Ovary (tissue), 3 donors: ENCODE data around the gene SP6.

Source experiments
- CTCF ChIP-seq, 3 donors: fragments of 450-650 bp in 2 of 3; fragments of 200-600 bp in 1 of 3; IDR thresholded peaks; one replicate each; pipeline versions ENCODE4 v1.5.1 to v1.8.0; 2016 to 2022; ENCODE audit warnings: antibody characterized with exemption in 3 of 3, mild to moderate bottlenecking in 1 of 3
- EP300 ChIP-seq: sonication (generic); formaldehyde crosslinking; IDR thresholded peaks from one replicate; pipeline ENCODE4 v1.6.1; 2017; ENCODE audit warnings: antibody characterized with exemption
- POLR2A ChIP-seq: fragments of 450-650 bp; IDR thresholded peaks from one replicate; pipeline ENCODE4 v1.6.1; 2017; ENCODE audit warnings: antibody characterized with exemption, mild to moderate bottlenecking, moderate library complexity
- donor health status: DM: no; HTN: no; CAD: no.

- TF ChIP-seq EP300 = no peak
- TF ChIP-seq POLR2A = no peak
- no peak for TF ChIP-seq CTCF (IDR thresholded peaks at IDR 0.05)
Observed at GRCh38 chr17:47821424-47822391, 29.3 kb downstream of the SP6 start, which contains the start of gene OSBPL7.
